BE2C (cell line): ENCODE measurements around the gene CALCOCO1.

ENCODE experiments used
- DNase-seq: peaks from one replicate; pipeline ENCODE4 v3.0.0-alpha.2; 2020
- H3K27me3 ChIP-seq: fragments of 250-450 bp; sonication (Bioruptor Pico); 2 replicates; pipeline ENCODE4 v1.5.1; 2020; ENCODE audit warnings: mild to moderate bottlenecking
- H3K36me3 ChIP-seq: fragments of 250-450 bp; sonication (Bioruptor Pico); 2 replicates; pipeline ENCODE4 v1.5.1; 2020; ENCODE audit warnings: mild to moderate bottlenecking
- H3K4me1 ChIP-seq: fragments of 250-450 bp; sonication (Bioruptor Pico); 2 replicates; pipeline ENCODE4 v1.5.1; 2020
- H3K4me3 ChIP-seq: 2 replicates; pipeline ENCODE4 v1.5.1; 2011; ENCODE audit warnings: low read depth, low read length
- H3K9me3 ChIP-seq: fragments of 250-450 bp; sonication (Bioruptor Pico); 2 replicates; pipeline ENCODE4 v1.5.1; 2020
- CTCF ChIP-seq: IDR thresholded peaks from 2 replicates; pipeline ENCODE4 v1.5.1; 2012; ENCODE audit warnings: mild to moderate bottlenecking, low read depth, low read length

CALCOCO1 gene

GRCh38 chr12:53701518-53702264 lies 25.6 kb downstream of the CALCOCO1 start:
- H3K4me1 ChIP-seq = peaks cover 1% of the 10 kb centered on the region
- no peak overlapping the region for H3K4me3 ChIP-seq
- H3K9me3 ChIP-seq = no peaks in the 10 kb centered on the region
- TF ChIP-seq CTCF = peak; percentile 91
- peak; percentile 83 for DNase-seq
- no peaks in the 10 kb centered on the region for H3K36me3 ChIP-seq
- peaks cover 46% of the 10 kb centered on the region for H3K27me3 ChIP-seq

- TF ChIP-seq CTCF = no peak
- H3K4me3 ChIP-seq = no peak overlapping the region
- H3K9me3 ChIP-seq = no peaks in the 10 kb centered on the region
- peaks cover 8% of the 10 kb centered on the region for H3K4me1 ChIP-seq
- H3K27me3 ChIP-seq = peaks cover 37% of the 10 kb centered on the region
- no peak for DNase-seq
- no peaks in the 10 kb centered on the region for H3K36me3 ChIP-seq
Observed at GRCh38 chr12:53700567-53700966, 26.7 kb downstream of the CALCOCO1 start.

- H3K4me1 ChIP-seq = peaks cover 8% of the 10 kb centered on the region
- no peak for TF ChIP-seq CTCF
- H3K9me3 ChIP-seq = no peaks in the 10 kb centered on the region
- DNase-seq = no peak
- H3K27me3 ChIP-seq = peaks cover 36% of the 10 kb centered on the region
- H3K4me3 ChIP-seq = no peak overlapping the region
- H3K36me3 ChIP-seq = no peaks in the 10 kb centered on the region
Observed at GRCh38 chr12:53699678-53700025, 27.6 kb downstream of the CALCOCO1 start.

- no peak for DNase-seq
- Histone ChIP-seq H3K27me3 (peaks cover 32% of the 10 kb centered on the region), H3K9me3 (no peaks in the 10 kb centered on the region), H3K4me3 (no peak overlapping the region), H3K36me3 (no peaks in the 10 kb centered on the region), H3K4me1 (peaks cover 8% of the 10 kb centered on the region)
- TF ChIP-seq CTCF = no peak
Observed at GRCh38 chr12:53698948-53699677, 28.1 kb downstream of the CALCOCO1 start.

GRCh38 chr12:53696655-53697331 lies 30.5 kb downstream of the CALCOCO1 start:
- Histone ChIP-seq H3K36me3 (no peaks in the 10 kb centered on the region), H3K4me1 (peaks cover 8% of the 10 kb centered on the region), H3K9me3 (no peaks in the 10 kb centered on the region), H3K4me3 (no peak overlapping the region), H3K27me3 (peaks cover 15% of the 10 kb centered on the region)
- no peak for TF ChIP-seq CTCF
- no peak for DNase-seq
